Astrocyte of the spinal cord (primary cell): ENCODE results near the gene IQCN.
A peak's percentile ranks its signal among the peaks of the same experiment; 100 is the strongest.

Experiments used
- DNase-seq: peaks from one replicate; pipeline ENCODE4 v3.0.0; 2011; ENCODE audit warnings: low read depth, low spot score
- H3K4me3 ChIP-seq: 2 replicates; pipeline ENCODE4 v1.5.1; 2011; ENCODE audit warnings: low read depth, mild to moderate bottlenecking, low read length, moderate library complexity
- in situ Hi-C: cut with HindIII; loops from 2 replicates; pipeline ENCODE4 v1.10.0; 2017; ENCODE audit warnings: low sequenced_read_pairs
- TF ChIP-seq, protein P1 (sequence below): IDR thresholded peaks from 2 replicates; pipeline ENCODE4 v1.5.1; 2012; ENCODE audit warnings: low read depth, mild to moderate bottlenecking, low read length, inconsistent platforms

The IQCN gene, protein sequence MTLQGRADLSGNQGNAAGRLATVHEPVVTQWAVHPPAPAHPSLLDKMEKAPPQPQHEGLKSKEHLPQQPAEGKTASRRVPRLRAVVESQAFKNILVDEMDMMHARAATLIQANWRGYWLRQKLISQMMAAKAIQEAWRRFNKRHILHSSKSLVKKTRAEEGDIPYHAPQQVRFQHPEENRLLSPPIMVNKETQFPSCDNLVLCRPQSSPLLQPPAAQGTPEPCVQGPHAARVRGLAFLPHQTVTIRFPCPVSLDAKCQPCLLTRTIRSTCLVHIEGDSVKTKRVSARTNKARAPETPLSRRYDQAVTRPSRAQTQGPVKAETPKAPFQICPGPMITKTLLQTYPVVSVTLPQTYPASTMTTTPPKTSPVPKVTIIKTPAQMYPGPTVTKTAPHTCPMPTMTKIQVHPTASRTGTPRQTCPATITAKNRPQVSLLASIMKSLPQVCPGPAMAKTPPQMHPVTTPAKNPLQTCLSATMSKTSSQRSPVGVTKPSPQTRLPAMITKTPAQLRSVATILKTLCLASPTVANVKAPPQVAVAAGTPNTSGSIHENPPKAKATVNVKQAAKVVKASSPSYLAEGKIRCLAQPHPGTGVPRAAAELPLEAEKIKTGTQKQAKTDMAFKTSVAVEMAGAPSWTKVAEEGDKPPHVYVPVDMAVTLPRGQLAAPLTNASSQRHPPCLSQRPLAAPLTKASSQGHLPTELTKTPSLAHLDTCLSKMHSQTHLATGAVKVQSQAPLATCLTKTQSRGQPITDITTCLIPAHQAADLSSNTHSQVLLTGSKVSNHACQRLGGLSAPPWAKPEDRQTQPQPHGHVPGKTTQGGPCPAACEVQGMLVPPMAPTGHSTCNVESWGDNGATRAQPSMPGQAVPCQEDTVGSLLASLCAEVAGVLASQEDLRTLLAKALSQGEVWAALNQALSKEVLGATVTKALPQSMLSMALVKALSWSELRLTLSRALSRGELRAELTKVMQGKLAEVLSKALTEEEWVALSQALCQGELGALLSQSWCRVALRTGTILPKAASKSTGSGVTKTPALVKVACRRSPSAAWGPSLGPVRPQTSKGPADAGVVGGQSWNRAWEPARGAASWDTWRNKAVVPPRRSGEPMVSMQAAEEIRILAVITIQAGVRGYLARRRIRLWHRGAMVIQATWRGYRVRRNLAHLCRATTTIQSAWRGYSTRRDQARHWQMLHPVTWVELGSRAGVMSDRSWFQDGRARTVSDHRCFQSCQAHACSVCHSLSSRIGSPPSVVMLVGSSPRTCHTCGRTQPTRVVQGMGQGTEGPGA (N-terminal part only)

DNA sequence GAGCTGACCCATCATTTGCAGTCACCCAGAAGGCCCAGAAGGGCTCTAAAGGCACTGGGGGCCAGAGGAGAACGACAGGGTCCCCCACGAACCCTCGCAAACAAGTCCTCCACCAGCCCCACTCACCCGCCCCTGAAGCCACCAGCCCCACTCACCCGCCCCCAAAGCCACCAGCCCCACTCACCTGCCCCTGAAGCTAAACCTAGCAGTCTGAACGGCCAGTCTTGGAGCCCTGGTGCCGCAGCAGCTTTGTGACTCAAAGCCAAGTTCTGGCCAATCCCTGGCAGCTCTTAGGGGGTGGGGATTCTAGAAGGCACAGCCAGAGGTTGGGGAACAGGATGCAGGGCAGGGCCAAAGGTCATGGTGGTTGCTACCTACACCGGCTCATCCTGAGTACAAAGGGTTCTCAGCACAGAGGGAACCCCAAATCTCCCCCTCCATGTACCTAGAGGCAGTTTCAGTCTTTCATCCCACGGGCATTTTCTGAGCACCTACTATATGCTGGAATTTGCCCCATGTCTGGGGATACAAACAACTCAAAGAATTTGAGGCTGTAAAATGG, at the start of gene IQCN:
Gene IQCN (minus strand): TSS at position 234 of the 562 bp plus-strand sequence. CDS start 4,974 bp downstream, outside the sequence.
- DNase-seq, result peak; percentile 51
- in situ Hi-C loops, result no loop called here
- no peak within 1 kb of the TSS for H3K4me3 ChIP-seq
- TF ChIP-seq, protein P1, sequence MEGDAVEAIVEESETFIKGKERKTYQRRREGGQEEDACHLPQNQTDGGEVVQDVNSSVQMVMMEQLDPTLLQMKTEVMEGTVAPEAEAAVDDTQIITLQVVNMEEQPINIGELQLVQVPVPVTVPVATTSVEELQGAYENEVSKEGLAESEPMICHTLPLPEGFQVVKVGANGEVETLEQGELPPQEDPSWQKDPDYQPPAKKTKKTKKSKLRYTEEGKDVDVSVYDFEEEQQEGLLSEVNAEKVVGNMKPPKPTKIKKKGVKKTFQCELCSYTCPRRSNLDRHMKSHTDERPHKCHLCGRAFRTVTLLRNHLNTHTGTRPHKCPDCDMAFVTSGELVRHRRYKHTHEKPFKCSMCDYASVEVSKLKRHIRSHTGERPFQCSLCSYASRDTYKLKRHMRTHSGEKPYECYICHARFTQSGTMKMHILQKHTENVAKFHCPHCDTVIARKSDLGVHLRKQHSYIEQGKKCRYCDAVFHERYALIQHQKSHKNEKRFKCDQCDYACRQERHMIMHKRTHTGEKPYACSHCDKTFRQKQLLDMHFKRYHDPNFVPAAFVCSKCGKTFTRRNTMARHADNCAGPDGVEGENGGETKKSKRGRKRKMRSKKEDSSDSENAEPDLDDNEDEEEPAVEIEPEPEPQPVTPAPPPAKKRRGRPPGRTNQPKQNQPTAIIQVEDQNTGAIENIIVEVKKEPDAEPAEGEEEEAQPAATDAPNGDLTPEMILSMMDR, result no peak

DNA sequence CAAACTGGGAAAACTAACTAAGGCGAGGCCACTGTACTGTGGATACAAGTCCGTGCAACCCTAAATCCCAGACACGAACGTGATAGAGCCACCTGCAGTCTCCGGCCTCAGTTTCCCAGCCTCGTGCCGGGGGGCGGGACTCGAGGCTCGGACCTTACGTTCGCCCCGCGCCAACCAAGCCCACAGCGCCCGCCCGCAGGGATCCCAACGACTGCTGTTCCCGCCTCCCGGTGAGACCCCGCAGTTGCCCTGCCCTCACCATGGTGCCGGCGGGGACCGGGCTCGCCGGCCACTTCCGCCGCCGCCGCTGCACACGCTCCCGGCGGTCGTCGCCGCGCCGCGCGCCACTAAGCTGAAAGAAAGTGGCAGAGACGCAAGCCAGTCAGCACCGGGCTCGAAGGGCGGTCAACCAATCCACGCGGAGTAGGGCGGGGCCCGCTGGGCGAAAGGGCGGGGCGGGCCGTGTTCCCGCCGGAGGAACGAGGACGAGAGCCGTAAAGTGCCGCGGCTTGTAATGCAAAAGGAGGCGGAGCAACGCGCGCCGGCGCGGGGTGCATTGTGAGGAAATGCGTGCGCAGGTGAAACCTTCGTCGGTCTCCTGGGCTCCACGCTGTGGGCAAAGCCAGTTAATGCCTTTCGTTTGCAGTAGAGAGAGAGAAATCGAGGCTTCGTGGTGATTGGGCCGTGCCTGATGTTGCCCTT, 48.7 kb upstream of the IQCN start, which contains the start of gene LSM4:
Gene LSM4 (minus strand): TSS at position 318 of the 702 bp plus-strand sequence. CDS start 56 bp downstream, at position 262.
- TF ChIP-seq, protein P1, result peak; percentile 42
- in situ Hi-C loops, result no loop called here
- peak; percentile 98 for DNase-seq
- peak within 1 kb of the TSS; percentile 82 for H3K4me3 ChIP-seq

DNA sequence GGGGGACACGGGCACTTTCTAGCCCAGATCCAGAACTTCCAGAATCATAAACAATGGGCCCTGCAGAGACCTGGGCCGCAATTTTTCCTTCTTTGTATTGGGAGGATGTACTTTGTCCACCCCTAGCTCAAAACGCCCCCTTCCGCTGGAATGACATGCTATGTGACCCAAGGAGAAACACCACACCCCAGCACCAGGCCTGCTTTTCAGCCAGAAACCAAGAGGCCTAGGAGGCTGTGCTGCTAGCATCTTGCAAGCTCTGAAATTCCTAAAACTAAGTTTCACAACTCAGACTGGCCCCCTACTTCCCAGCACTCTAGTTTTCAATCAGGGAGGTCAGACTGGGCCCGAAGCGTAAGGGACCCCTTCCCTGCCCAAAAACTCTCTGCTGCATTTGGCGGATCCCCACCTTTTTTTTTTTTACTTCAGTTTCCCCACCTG, 48.1 kb upstream of the IQCN start:
- in situ Hi-C loops, result no loop called here
- H3K4me3 ChIP-seq, result peak overlapping the region; percentile 82
- DNase-seq, result peak; percentile 59

DNA sequence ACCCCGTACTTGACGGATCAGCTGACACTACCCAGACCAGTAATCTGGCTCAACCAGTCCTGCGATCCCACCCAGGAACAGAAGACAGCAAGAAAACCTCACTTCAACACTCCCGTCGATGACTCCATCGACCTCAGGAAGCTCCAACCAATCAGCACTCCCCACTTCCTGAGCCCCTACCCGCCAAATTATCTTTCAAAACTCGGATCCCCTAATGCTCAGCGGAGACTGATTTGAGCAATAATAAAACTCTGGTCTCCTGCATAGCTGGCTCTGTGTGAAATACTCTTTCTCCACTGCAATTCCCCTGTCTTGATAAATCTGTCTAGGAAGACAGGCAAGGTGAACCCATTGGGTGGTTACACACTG, 47.5 kb upstream of the IQCN start:
- in situ Hi-C loops, result no loop called here
- peak overlapping the region; percentile 82 for H3K4me3 ChIP-seq
- TF ChIP-seq, protein P1, result no peak
- peak; percentile 2 for DNase-seq

More for the DNA sequence above, 48.1 kb upstream of the IQCN start:
- TF ChIP-seq, protein P1, result peak; percentile 37

DNA sequence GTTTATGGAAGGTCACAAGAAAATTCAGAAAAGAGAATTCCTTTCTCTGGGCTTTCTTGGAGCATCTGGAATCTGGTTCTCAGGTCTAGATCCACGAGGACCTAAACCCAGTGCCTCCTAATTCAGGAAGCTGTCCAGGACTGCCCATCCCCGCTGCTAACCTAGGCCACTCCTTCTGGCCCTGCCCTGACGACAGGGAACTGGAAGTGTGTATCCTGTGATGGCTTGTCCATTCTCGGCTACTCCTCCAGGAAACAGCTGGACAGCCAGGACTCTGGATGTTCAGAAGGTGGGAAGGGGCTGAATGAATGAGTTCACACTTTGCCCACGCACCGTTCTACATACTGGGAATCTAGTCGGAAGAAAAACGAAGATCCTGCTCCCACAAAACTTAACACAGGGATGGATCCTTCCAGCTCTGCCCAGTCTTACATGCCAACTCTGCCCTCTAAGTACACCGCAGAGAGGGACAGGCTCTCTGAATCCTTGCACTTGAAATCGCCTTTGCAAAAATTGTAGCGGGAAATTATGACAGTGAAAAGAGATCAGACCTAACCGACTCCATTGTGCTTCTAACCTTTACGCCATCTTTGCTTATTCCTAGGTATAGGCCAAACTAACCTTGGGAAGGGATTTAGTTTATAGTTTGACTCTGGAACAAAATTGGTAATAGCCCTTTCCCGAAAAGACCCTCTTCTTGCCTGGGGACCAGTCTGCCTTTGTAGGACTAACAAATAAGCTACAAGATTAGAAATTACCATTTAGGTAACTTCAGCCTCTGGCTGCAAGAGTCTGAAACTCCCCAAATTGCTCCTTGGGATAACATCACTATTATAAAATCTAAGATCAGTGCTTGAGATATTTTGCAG, 46.8 kb upstream of the IQCN start:
- H3K4me3 ChIP-seq, result no peak overlapping the region
- TF ChIP-seq, protein P1, result no peak
- no peak for DNase-seq
- in situ Hi-C loops, result no loop called here
